Neural crest cell (in vitro differentiated cells): ENCODE results near the gene CHD6. TPM values are rescaled to one million over a fixed set of nuclear protein-coding genes. Genes with fewer than 3 reads are reported as not detected.

Source experiments
- DNase-seq: peaks from one replicate; pipeline ENCODE4 v3.0.0; 2021; ENCODE audit warnings: low read depth, mixed read lengths, low spot score
- H3K27ac Mint-ChIP-seq: one replicate; pipeline ENCODE4 v1.8.0; 2021; ENCODE audit warnings: mild to moderate bottlenecking, mixed read lengths; ENCODE audit not compliant: unreplicated experiment
- H3K27me3 Mint-ChIP-seq: 2 replicates; pipeline ENCODE4 v1.8.0; 2021; ENCODE audit warnings: low read depth, mild to moderate bottlenecking, mixed read lengths
- H3K36me3 Mint-ChIP-seq: 2 replicates; pipeline ENCODE4 v1.8.0; 2021; ENCODE audit warnings: low read depth, mild to moderate bottlenecking, mixed read lengths
- H3K4me1 Mint-ChIP-seq: 2 replicates; pipeline ENCODE4 v1.8.0; 2021; ENCODE audit warnings: mixed read lengths
- H3K4me3 Mint-ChIP-seq: one replicate; pipeline ENCODE4 v1.8.0; 2021; ENCODE audit warnings: mild to moderate bottlenecking, mixed read lengths
- H3K9me3 Mint-ChIP-seq: 2 replicates; pipeline ENCODE4 v1.8.0; 2021; ENCODE audit warnings: mixed read lengths
- total RNA-seq: library from RNA; stranded (reverse); gene quantifications from 2 replicates; pipeline ENCODE4 v1.2.1, GENCODE V29; 2021
- TF ChIP-seq, protein P1 (sequence below): fragments of 200-600 bp; sonication (generic); conservative IDR thresholded peaks from 2 replicates; pipeline ENCODE4 v1.5.0; 2021; ENCODE audit warnings: antibody characterized with exemption, mild to moderate bottlenecking

The CHD6 gene
- total RNA-seq, 1 donor from 2014 or later: 51.2 TPM

DNA sequence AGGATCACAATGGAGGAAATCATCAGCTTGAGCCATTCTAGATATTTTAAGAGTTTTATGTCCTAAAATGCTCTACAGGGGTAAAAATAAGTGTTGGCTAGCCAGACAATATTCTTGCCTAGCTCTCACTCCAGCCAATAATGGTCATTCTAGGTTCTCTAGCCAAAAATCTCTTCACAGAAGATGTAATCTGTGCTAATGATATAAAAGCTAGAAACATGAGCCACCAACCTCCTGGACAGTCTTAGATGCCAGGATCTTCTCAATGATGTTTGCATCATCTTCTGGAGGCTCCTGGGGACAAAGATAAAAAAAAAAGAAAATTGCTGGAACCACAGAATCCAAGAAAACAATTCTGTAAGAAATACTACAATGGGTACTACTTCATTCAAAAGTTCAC is 119.1 kb downstream of the CHD6 start:
- no peak overlapping the region for H3K4me3 Mint-ChIP-seq
- H3K4me1 Mint-ChIP-seq: no peaks in the 10 kb centered on the region
- H3K36me3 Mint-ChIP-seq: peaks cover 9% of the 10 kb centered on the region
- DNase-seq: no peak
- H3K27ac Mint-ChIP-seq: no peak overlapping the region
- H3K9me3 Mint-ChIP-seq: no peaks in the 10 kb centered on the region
- TF ChIP-seq, protein P1, sequence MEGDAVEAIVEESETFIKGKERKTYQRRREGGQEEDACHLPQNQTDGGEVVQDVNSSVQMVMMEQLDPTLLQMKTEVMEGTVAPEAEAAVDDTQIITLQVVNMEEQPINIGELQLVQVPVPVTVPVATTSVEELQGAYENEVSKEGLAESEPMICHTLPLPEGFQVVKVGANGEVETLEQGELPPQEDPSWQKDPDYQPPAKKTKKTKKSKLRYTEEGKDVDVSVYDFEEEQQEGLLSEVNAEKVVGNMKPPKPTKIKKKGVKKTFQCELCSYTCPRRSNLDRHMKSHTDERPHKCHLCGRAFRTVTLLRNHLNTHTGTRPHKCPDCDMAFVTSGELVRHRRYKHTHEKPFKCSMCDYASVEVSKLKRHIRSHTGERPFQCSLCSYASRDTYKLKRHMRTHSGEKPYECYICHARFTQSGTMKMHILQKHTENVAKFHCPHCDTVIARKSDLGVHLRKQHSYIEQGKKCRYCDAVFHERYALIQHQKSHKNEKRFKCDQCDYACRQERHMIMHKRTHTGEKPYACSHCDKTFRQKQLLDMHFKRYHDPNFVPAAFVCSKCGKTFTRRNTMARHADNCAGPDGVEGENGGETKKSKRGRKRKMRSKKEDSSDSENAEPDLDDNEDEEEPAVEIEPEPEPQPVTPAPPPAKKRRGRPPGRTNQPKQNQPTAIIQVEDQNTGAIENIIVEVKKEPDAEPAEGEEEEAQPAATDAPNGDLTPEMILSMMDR: no peak
- no peaks in the 10 kb centered on the region for H3K27me3 Mint-ChIP-seq

DNA sequence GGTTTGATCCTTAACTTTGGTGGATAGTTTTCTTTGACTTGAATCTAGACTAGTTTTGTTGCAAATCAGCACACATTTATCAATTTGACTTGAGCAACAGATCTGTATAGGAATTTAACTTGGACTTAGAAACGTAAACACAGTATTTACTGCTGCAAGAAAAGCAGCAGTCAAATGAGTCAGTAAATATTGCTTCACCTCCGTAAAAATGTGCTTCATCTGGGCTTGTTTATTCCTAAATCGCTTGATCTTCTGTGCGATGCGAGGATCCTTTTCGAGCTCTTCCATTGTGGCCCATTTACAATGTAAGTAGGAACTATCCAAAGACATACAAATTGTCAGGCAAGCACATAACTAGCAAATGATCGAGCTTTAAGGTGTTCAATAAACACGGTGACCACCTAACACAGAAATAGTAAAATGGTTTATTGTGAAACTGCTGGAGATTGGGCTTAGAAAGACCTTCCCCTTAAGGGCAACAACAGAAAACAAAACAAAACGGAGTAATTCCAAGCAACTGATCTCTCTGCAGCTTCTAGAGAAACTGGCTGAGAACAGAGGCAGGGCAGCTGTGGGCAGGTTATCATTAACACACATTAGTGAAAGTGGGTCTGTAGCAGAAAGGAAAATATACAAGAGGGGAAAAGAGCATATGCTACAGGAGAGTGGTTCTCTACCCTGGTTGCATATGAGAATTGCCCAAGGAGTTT is 120.8 kb downstream of the CHD6 start:
- Mint-ChIP-seq H3K27ac (no peak overlapping the region), H3K27me3 (no peaks in the 10 kb centered on the region), H3K9me3 (no peaks in the 10 kb centered on the region), H3K4me1 (no peaks in the 10 kb centered on the region), H3K36me3 (peaks cover 10% of the 10 kb centered on the region), H3K4me3 (no peak overlapping the region)
- DNase-seq: no peak
- TF ChIP-seq, protein P1: no peak

DNA sequence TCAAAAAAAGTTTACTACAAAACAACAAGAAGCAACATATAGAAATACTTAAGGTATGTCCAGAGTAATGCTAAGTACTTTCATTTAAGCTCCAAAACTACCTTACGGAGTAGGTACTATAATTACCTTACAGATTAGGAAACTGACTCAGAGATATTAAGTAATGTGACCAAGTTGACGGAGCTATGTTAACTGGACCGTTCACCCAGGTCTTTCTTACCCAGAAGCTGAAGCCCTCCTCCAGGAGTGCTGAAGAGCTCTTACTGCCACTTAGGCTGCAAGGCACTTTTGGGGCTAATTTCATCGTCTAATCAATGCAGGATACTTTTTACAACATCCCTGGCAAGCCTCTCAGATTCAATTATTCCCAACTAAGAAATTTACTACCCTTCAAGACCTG is 123.7 kb downstream of the CHD6 start:
- H3K36me3 Mint-ChIP-seq: peaks cover 13% of the 10 kb centered on the region

DNA sequence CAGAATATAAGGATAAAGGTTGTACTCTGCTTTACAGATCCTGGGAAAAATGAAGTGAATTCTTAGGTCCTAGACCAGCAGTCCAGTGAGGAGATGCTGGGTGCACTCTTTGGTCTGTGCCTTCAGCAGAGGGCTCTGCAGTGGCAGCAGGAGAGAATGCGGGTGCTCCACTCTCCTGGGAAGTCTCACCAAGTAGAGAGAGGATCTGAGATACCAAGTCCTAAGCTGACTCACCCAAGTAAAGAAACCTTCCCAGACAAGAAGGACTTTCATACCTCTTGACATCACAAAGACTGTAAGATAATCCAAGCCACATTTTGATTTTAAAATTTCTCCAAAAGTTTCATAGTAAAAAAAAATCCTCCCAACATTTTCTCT is 134.6 kb downstream of the CHD6 start:
- Mint-ChIP-seq H3K27me3 (no peaks in the 10 kb centered on the region), H3K9me3 (no peaks in the 10 kb centered on the region), H3K4me3 (no peak overlapping the region), H3K27ac (no peak overlapping the region), H3K36me3 (peaks cover 25% of the 10 kb centered on the region), H3K4me1 (no peaks in the 10 kb centered on the region)
- no peak for DNase-seq
- TF ChIP-seq, protein P1: no peak

More for the DNA sequence above, 123.7 kb downstream of the CHD6 start:
- H3K27ac Mint-ChIP-seq: no peak overlapping the region
- no peak overlapping the region for H3K4me3 Mint-ChIP-seq
- no peaks in the 10 kb centered on the region for H3K9me3 Mint-ChIP-seq
- H3K4me1 Mint-ChIP-seq: no peaks in the 10 kb centered on the region
- TF ChIP-seq, protein P1: no peak
- DNase-seq: no peak
- H3K27me3 Mint-ChIP-seq: no peaks in the 10 kb centered on the region

DNA sequence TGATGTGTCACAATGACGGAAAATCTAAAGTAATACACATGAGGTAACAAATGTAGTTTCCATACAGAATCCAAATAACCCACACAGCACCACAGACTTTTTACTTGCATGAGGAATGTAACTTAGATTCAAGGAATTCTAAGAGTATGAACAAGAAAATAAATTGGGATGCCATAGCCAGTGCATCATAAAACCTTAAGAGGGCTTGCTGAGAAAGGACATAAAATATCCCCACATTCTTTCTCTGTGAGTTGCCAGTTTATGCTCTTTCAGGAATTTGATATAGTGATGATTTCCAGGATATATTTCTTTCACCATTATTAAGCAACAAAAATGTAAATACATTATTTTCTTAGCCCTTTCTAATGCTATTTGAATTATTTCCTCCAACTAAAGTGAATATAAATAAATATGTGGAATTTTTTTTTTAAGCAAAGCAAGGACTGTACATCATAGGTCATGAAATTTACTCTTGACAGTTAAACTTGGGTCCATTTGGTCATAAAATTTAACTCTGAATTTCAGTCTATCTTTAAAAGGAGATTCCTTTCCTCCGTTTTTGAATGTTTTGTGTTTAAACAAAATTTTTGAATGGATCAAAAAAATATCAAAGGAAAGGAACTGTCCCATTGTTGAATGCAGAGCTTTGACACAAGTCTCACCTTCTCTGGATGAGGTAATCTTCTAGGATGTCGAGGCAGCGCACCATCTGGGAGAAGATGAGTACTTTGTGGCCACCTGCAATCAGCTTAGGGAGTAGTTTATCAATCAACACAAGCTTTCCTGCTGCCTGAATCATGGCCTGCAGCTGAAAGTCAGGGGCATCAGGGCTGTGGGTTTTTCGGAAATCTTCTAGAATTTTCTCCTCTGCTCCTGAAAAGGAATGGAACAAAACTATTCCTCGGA is 135.3 kb downstream of the CHD6 start:
- H3K36me3 Mint-ChIP-seq: peaks cover 28% of the 10 kb centered on the region
- no peak overlapping the region for H3K4me3 Mint-ChIP-seq
- no peaks in the 10 kb centered on the region for H3K9me3 Mint-ChIP-seq
- TF ChIP-seq, protein P1: no peak
- H3K27ac Mint-ChIP-seq: no peak overlapping the region
- no peaks in the 10 kb centered on the region for H3K27me3 Mint-ChIP-seq
- H3K4me1 Mint-ChIP-seq: no peaks in the 10 kb centered on the region
- no peak for DNase-seq
